Fibroblast of lung (primary cell): ENCODE results near the gene NUDT21.

Source experiments
- CTCF ChIP-seq, 2 donors: IDR thresholded peaks in 1 of 2; conservative IDR thresholded peaks in 1 of 2; 1 replicate in 1 of 2; 2 replicates in 1 of 2; pipeline ENCODE4 v1.5.1; 2011 to 2012; ENCODE audit warnings: low read length in 2 of 2, control low read depth in 1 of 2, inconsistent platforms in 1 of 2, low read depth in 1 of 2, mild to moderate bottlenecking in 1 of 2
- EZH2 ChIP-seq: IDR thresholded peaks from 2 replicates; pipeline ENCODE4 v1.5.1; 2012; ENCODE audit warnings: low read length, control low read depth, mild to moderate bottlenecking; ENCODE audit errors: missing control alignments

DNA sequence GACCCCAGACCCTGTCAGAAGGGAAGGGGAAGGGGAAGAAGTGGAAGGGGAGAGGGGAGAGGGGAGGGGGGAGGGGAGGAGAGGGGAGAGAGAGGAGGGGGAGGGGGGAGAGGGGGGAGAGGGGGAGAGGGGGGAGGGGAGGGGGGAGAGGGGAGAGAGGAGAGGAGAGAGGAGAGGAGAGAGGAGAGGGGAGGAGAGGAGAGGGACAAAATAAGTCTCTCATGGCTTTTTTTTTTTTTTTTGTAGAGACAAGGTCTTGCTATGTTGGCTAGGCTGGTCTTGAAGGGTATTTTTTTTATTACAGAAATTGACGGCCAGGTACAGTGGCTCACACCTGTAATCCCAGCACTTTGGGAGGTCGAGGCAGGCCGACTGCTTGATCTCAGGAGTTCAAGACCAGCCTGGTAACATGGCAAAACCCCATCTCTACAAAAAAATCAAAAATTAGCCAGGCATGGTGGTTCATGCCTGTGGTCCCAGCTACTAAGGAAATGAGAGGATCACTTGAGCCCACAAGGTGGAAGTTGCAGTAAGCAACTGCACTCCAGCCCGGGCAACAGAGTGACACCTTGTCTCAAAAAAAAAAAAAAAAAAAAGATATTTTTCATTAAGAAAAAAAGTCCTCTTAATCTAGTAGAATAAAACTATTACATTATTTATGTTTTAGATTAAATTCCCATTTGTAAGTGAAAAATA lies 45.0 kb downstream of the NUDT21 start:
- TF ChIP-seq CTCF (conservative IDR thresholded peaks at IDR 0.05 in 1 of 2, IDR thresholded peaks at IDR 0.05 in 1 of 2; ENCODE audit: low read depth in 1 of 2, low read length in 2 of 2): no peak
- no peak for TF ChIP-seq EZH2
